K562 (cell line): Measurements from ENCODE around the gene PHF1. TPM values are rescaled to one million over a fixed set of nuclear protein-coding genes. Genes with fewer than 3 reads are reported as not detected.

Experiments used
- ETV1 ChIP-seq: fragments of 450-650 bp; conservative IDR thresholded peaks from 2 replicates; pipeline ENCODE4 v1.6.1; 2016; ENCODE audit warnings: missing genetic modification characterization, control low read depth, low read depth, missing compliant biosample characterization
- GABPB2 ChIP-seq: fragments of 250-450 bp; sonication (Bioruptor Pico); conservative IDR thresholded peaks from 2 replicates; pipeline ENCODE4 v1.5.1; 2021; ENCODE audit warnings: mild to moderate bottlenecking
- HLTF ChIP-seq: fragments of 450-650 bp; IDR thresholded peaks from 2 replicates; pipeline ENCODE4 v1.6.1; 2016
- IFI16 ChIP-seq: fragments of 250-450 bp; sonication (Bioruptor Pico); IDR thresholded peaks from 2 replicates; pipeline ENCODE4 v2.1.2; 2022; ENCODE audit warnings: mild to moderate bottlenecking, inconsistent platforms
- MTA3 ChIP-seq: fragments of 450-650 bp; formaldehyde crosslinking; IDR thresholded peaks from 2 replicates; pipeline ENCODE4 v1.6.1; 2017; ENCODE audit warnings: mild to moderate bottlenecking, borderline replicate concordance
- NCOR1 ChIP-seq: fragments of 450-650 bp; IDR thresholded peaks from 2 replicates; pipeline ENCODE4 v1.6.1; 2016; ENCODE audit warnings: mild to moderate bottlenecking, moderate library complexity
- NR1H2 ChIP-seq: sonication (generic); formaldehyde crosslinking; IDR thresholded peaks from 2 replicates; pipeline ENCODE4 v1.4.0; 2020; ENCODE audit warnings: mild to moderate bottlenecking, missing genetic modification reagents
- NRF1 ChIP-seq, 2 experiments: fragments of 450-650 bp; IDR thresholded peaks in 1 of 2; conservative IDR thresholded peaks in 1 of 2; 2 replicates each; pipeline ENCODE4 v1.6.1; 2014; ENCODE audit warnings: mild to moderate bottlenecking in 2 of 2
- POLR2G ChIP-seq: fragments of 200-400 bp; formaldehyde crosslinking; IDR thresholded peaks from 2 replicates; pipeline ENCODE4 v1.6.1; 2017; ENCODE audit warnings: low read depth, mild to moderate bottlenecking, antibody characterized with exemption, low read length, moderate library complexity
- PTRF ChIP-seq: fragments of 450-650 bp; IDR thresholded peaks from 2 replicates; pipeline ENCODE4 v1.6.1; 2016; ENCODE audit warnings: mild to moderate bottlenecking, missing genetic modification characterization, missing compliant biosample characterization
- ZNF124 ChIP-seq: sonication (generic); formaldehyde crosslinking; IDR thresholded peaks from 2 replicates; pipeline ENCODE4 v1.8.1; 2022; ENCODE audit warnings: missing genetic modification reagents
- polyA plus RNA-seq, 8 experiments: library from polyadenylated mRNA; depleted of rRNA in 4 of 8; stranded (reverse) in 5 of 8; unstranded in 3 of 8; fragments of >200 nt; fragmentation: Nextera tagmentation in 2 of 8; fragmentation: Illumina TruSeq in 1 of 8; extraction: Ambion mirVana in 2 of 8; extraction: Trizol in 1 of 8; gene quantifications; 2 replicates each; pipeline versions ENCODE4 v1.2.1 to v1.2.3, GENCODE V29; 2011 to 2014; ENCODE audit warnings: inconsistent platforms in 1 of 8, missing spikeins in 1 of 8
- total RNA-seq, 7 experiments: library from RNA; depleted of rRNA in 6 of 7; stranded (reverse); fragments of >200 nt in 6 of 7; fragmentation: Illumina TruSeq in 2 of 7; extraction: Trizol in 2 of 7; gene quantifications; 2 replicates each; pipeline versions ENCODE4 v1.2.1 to v1.2.3, GENCODE V29; 2011 to 2021; ENCODE audit warnings: low replicate concordance in 1 of 7
- TF ChIP-seq, protein P1 (sequence below): sonication (generic); formaldehyde crosslinking; IDR thresholded peaks from 2 replicates; pipeline ENCODE4 v1.8.1; 2023; ENCODE audit warnings: mild to moderate bottlenecking, missing genetic modification reagents
- TF ChIP-seq, protein P2 (sequence below): sonication (generic); formaldehyde crosslinking; IDR thresholded peaks from 2 replicates; pipeline ENCODE4 v1.8.1; 2023; ENCODE audit warnings: mild to moderate bottlenecking, missing genetic modification reagents
- TF ChIP-seq, protein P3 (sequence below): fragments of 250-450 bp; sonication (Bioruptor Pico); IDR thresholded peaks from 2 replicates; pipeline ENCODE4 v1.5.0; 2021
- TF ChIP-seq, protein P4 (sequence below), 2 experiments: fragments of 450-650 bp; conservative IDR thresholded peaks; 2 replicates each; pipeline ENCODE4 v1.6.1; 2017; ENCODE audit warnings: mild to moderate bottlenecking in 2 of 2, moderate library complexity in 2 of 2
- TF ChIP-seq, protein P5 (sequence below): sonication (generic); formaldehyde crosslinking; IDR thresholded peaks from 2 replicates; pipeline ENCODE4 v1.8.0; 2022; ENCODE audit warnings: mild to moderate bottlenecking, low read depth, missing genetic modification reagents

The PHF1 gene
- total and polyA plus RNA-seq, 9 of the 15 experiments (the other 6 are each of a cell fraction or from before 2014, with no cell fraction given) = 3.7 to 64.2 (median 33.7) TPM

DNA sequence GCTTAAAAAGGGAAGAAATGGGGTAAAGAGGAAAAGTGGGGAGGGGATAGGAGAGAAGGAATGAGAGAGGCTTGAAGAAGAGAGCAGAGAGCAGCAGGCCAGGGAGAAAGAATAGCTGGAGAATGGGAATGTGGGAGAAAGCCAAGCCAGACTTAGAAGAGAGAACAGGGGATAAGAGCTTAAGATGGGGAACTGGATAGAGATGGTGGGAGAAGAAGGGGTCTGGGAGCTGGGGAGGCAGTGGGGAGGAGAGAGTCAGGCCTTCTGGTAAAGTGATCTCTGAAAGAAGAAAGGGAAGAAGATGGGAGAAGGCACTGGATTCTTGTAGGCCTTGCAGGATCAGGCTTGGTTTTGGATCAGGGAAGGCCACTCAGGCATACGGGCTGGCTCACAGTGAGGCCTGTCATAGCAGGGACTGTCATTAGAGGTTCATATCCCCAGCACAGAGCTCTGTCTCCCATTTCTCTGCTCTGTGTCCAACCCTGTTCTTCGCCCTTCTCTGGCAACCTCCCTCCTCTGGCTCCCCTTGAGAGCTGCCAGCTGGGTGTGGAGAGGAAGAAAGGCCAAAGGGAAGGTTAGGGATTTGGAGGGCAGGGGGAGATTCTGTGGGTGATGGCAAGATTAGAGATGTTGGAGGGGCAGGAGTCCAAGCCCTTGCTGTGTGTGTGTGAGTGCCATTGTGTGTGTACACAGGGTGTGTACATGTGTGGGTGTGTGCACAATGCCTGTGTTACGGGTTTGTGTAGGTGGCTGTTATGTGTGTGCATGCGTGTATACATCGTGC lies 18.3 kb downstream of the PHF1 start (continued):
- TF ChIP-seq, protein P1, sequence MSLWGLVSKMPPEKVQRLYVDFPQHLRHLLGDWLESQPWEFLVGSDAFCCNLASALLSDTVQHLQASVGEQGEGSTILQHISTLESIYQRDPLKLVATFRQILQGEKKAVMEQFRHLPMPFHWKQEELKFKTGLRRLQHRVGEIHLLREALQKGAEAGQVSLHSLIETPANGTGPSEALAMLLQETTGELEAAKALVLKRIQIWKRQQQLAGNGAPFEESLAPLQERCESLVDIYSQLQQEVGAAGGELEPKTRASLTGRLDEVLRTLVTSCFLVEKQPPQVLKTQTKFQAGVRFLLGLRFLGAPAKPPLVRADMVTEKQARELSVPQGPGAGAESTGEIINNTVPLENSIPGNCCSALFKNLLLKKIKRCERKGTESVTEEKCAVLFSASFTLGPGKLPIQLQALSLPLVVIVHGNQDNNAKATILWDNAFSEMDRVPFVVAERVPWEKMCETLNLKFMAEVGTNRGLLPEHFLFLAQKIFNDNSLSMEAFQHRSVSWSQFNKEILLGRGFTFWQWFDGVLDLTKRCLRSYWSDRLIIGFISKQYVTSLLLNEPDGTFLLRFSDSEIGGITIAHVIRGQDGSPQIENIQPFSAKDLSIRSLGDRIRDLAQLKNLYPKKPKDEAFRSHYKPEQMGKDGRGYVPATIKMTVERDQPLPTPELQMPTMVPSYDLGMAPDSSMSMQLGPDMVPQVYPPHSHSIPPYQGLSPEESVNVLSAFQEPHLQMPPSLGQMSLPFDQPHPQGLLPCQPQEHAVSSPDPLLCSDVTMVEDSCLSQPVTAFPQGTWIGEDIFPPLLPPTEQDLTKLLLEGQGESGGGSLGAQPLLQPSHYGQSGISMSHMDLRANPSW (CRISPR knock-in tag) = no peak
- TF ChIP-seq POLR2G (no peak), NRF1 (conservative IDR thresholded peaks at IDR 0.05 in 1 of 2, IDR thresholded peaks at IDR 0.05 in 1 of 2) (no peak), NCOR1 (no peak), PTRF (tag) (no peak), NR1H2 (CRISPR knock-in tag) (no peak), ETV1 (tag) (no peak), IFI16 (no peak), ZNF124 (no peak), MTA3 (no peak), GABPB2 (CRISPR knock-in tag) (no peak), HLTF (0 out of 2 replicates have a peak, but pooled peaks have one; percentile 32)
- TF ChIP-seq, protein P2, sequence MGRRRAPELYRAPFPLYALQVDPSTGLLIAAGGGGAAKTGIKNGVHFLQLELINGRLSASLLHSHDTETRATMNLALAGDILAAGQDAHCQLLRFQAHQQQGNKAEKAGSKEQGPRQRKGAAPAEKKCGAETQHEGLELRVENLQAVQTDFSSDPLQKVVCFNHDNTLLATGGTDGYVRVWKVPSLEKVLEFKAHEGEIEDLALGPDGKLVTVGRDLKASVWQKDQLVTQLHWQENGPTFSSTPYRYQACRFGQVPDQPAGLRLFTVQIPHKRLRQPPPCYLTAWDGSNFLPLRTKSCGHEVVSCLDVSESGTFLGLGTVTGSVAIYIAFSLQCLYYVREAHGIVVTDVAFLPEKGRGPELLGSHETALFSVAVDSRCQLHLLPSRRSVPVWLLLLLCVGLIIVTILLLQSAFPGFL = no peak
- TF ChIP-seq, protein P3, sequence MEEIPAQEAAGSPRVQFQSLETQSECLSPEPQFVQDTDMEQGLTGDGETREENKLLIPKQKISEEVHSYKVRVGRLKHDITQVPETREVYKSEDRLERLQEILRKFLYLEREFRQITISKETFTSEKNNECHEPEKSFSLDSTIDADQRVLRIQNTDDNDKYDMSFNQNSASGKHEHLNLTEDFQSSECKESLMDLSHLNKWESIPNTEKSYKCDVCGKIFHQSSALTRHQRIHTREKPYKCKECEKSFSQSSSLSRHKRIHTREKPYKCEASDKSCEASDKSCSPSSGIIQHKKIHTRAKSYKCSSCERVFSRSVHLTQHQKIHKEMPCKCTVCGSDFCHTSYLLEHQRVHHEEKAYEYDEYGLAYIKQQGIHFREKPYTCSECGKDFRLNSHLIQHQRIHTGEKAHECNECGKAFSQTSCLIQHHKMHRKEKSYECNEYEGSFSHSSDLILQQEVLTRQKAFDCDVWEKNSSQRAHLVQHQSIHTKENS (CRISPR knock-in tag) = no peak
- TF ChIP-seq, protein P4, sequence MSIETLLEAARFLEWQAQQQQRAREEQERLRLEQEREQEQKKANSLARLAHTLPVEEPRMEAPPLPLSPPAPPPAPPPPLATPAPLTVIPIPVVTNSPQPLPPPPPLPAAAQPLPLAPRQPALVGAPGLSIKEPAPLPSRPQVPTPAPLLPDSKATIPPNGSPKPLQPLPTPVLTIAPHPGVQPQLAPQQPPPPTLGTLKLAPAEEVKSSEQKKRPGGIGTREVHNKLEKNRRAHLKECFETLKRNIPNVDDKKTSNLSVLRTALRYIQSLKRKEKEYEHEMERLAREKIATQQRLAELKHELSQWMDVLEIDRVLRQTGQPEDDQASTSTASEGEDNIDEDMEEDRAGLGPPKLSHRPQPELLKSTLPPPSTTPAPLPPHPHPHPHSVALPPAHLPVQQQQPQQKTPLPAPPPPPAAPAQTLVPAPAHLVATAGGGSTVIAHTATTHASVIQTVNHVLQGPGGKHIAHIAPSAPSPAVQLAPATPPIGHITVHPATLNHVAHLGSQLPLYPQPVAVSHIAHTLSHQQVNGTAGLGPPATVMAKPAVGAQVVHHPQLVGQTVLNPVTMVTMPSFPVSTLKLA (conservative IDR thresholded peaks at IDR 0.05) = no peak
- TF ChIP-seq, protein P5, sequence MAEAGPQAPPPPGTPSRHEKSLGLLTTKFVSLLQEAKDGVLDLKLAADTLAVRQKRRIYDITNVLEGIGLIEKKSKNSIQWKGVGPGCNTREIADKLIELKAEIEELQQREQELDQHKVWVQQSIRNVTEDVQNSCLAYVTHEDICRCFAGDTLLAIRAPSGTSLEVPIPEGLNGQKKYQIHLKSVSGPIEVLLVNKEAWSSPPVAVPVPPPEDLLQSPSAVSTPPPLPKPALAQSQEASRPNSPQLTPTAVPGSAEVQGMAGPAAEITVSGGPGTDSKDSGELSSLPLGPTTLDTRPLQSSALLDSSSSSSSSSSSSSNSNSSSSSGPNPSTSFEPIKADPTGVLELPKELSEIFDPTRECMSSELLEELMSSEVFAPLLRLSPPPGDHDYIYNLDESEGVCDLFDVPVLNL = 0 out of 2 replicates have a peak, but pooled peaks have one; percentile 55
